Transverse colon (tissue), 4 donors: ENCODE data around the gene PLCB2. TPM values are rescaled to one million over a fixed set of nuclear protein-coding genes. Genes with fewer than 3 reads are reported as not detected.

Experiments used
- DNase-seq: peaks from one replicate; pipeline ENCODE4 v3.0.0-alpha.2; 2019
- H3K27ac ChIP-seq, 4 donors: fragments of 200-600 bp; sonication (generic); 2 replicates each; pipeline ENCODE4 v1.5.1; 2016 to 2018; ENCODE audit warnings: inconsistent platforms in 4 of 4
- H3K27me3 ChIP-seq: fragments of 200-600 bp; sonication (generic); 2 replicates; pipeline ENCODE4 v1.5.1; 2017; ENCODE audit warnings: inconsistent platforms
- H3K36me3 ChIP-seq, 4 donors: fragments of 200-600 bp; sonication (generic); 2 replicates each; pipeline ENCODE4 v1.5.1; 2017 to 2019; ENCODE audit warnings: inconsistent platforms in 4 of 4
- H3K4me1 ChIP-seq, 4 donors: fragments of 200-600 bp; sonication (generic); 2 replicates each; pipeline ENCODE4 v1.5.1; 2017 to 2020; ENCODE audit warnings: inconsistent platforms in 4 of 4
- H3K4me3 ChIP-seq, 4 donors: fragments of 200-600 bp; sonication (generic); 1 replicate in 1 of 4; 2 replicates in 3 of 4; pipeline versions ENCODE4 v1.5.1 to v1.6.1; 2017 to 2019; ENCODE audit warnings: inconsistent platforms in 4 of 4
- H3K9me3 ChIP-seq, 2 donors: fragments of 200-600 bp; sonication (generic); 2 replicates each; pipeline ENCODE4 v1.5.1; 2017 to 2019; ENCODE audit warnings: inconsistent platforms in 2 of 2
- EP300 ChIP-seq: sonication (generic); formaldehyde crosslinking; IDR thresholded peaks from one replicate; pipeline ENCODE4 v1.6.1; 2017; ENCODE audit warnings: antibody characterized with exemption, low read depth
- POLR2A ChIP-seq: fragments of 450-650 bp; IDR thresholded peaks from one replicate; pipeline ENCODE4 v1.6.1; 2016; ENCODE audit warnings: antibody characterized with exemption, mild to moderate bottlenecking, moderate library complexity
- POLR2AphosphoS5 ChIP-seq, 3 donors: sonication (generic); formaldehyde crosslinking; IDR thresholded peaks; one replicate each; pipeline ENCODE4 v1.6.1; 2016; ENCODE audit warnings: antibody characterized with exemption in 3 of 3
- WGBS, 2 donors: methylation state at CpG; one replicate each; pipeline ENCODE4 v1.1.5; 2018; ENCODE audit warnings: low coverage in 1 of 2; 5-methylcytosine and 5-hydroxymethylcytosine counted together
- in situ Hi-C, 4 donors: fragments of 200-750 bp; cut with MboI; loops; one replicate each; pipeline versions ENCODE4 v1.15.0 to v1.15.1; 2017; ENCODE audit warnings: low sequenced_read_pairs in 3 of 4, low pct_ligation_motif_present in 1 of 4, low pct_unique_long_range_greater_than_20kb in 1 of 4
- intact Hi-C: fragments of 100-400 bp; cut with DNase I; formaldehyde crosslinking; loops from one replicate; pipeline ENCODE4 v1.15.1; 2023; ENCODE audit warnings: low total_unique reads
- total RNA-seq, 4 donors: library from RNA; depleted of rRNA; stranded (reverse); fragments of >200 nt; gene quantifications; one replicate each; pipeline ENCODE4 v1.1.0, GENCODE V29; 2016
- TF ChIP-seq, protein P1 (sequence below), 5 experiments: fragments of 200-600 bp in 3 of 5; fragments of 450-650 bp in 2 of 5; sonication (generic) in 3 of 5; IDR thresholded peaks; 1 replicate in 2 of 5; 2 replicates in 3 of 5; pipeline ENCODE4 v1.5.1; 2016 to 2017; ENCODE audit warnings: antibody characterized with exemption in 5 of 5, inconsistent platforms in 3 of 5, mild to moderate bottlenecking in 2 of 5, moderate library complexity in 1 of 5

Gene PLCB2
- total RNA-seq, 4 donors from 2014 or later: 5.5 to 143 (median 12.0) TPM

DNA sequence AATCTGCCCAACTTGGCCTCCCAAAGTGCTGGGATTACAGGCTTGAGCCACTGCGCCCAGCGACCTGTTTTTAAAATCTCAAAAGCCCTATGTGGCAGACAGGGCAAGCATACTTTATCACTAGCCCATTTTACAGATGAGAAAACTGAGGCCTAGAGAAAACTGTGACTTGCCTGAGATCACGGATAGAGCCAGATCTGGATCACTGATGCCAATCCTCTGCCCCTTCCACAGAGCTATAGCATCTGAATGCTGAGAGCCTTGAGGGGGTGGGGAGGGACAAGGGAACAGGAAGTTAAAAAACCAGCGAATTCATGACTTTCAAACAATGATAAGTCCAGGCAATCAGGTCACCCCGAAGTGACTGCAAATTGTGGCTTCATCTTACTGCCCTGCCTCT, 32.2 kb downstream of the PLCB2 start:
- DNase-seq: no peak
- H3K27me3 ChIP-seq: peaks cover 18% of the 10 kb centered on the region
- no peak overlapping the region for H3K4me3 ChIP-seq
- no peaks in the 10 kb centered on the region for H3K36me3 ChIP-seq
- in situ Hi-C loops: loop anchor here in 3 of 4 donors (10.0 kb wide), 1 partner anchor 231 kb away; no protein-coding TSS in a partner anchor
- intact Hi-C loops: loop anchor here (2.0 kb wide), 1 partner anchor 57 kb away; no protein-coding TSS in a partner anchor
- no peaks in the 10 kb centered on the region for H3K9me3 ChIP-seq
- no peak overlapping the region for H3K27ac ChIP-seq
- TF ChIP-seq POLR2A: no peak
- no peak for TF ChIP-seq EP300
- TF ChIP-seq, protein P1, sequence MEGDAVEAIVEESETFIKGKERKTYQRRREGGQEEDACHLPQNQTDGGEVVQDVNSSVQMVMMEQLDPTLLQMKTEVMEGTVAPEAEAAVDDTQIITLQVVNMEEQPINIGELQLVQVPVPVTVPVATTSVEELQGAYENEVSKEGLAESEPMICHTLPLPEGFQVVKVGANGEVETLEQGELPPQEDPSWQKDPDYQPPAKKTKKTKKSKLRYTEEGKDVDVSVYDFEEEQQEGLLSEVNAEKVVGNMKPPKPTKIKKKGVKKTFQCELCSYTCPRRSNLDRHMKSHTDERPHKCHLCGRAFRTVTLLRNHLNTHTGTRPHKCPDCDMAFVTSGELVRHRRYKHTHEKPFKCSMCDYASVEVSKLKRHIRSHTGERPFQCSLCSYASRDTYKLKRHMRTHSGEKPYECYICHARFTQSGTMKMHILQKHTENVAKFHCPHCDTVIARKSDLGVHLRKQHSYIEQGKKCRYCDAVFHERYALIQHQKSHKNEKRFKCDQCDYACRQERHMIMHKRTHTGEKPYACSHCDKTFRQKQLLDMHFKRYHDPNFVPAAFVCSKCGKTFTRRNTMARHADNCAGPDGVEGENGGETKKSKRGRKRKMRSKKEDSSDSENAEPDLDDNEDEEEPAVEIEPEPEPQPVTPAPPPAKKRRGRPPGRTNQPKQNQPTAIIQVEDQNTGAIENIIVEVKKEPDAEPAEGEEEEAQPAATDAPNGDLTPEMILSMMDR (IDR thresholded peaks at IDR 0.05): no peak
- peaks cover 0 to 10% (median 8%) of the 10 kb centered on the region in 4 donors for H3K4me1 ChIP-seq
- 80% methylated on average over 5 of the region's 5 CpGs; no CpG with 5 or more reads in 1 of the 2 donors for WGBS, 2 donors

DNA sequence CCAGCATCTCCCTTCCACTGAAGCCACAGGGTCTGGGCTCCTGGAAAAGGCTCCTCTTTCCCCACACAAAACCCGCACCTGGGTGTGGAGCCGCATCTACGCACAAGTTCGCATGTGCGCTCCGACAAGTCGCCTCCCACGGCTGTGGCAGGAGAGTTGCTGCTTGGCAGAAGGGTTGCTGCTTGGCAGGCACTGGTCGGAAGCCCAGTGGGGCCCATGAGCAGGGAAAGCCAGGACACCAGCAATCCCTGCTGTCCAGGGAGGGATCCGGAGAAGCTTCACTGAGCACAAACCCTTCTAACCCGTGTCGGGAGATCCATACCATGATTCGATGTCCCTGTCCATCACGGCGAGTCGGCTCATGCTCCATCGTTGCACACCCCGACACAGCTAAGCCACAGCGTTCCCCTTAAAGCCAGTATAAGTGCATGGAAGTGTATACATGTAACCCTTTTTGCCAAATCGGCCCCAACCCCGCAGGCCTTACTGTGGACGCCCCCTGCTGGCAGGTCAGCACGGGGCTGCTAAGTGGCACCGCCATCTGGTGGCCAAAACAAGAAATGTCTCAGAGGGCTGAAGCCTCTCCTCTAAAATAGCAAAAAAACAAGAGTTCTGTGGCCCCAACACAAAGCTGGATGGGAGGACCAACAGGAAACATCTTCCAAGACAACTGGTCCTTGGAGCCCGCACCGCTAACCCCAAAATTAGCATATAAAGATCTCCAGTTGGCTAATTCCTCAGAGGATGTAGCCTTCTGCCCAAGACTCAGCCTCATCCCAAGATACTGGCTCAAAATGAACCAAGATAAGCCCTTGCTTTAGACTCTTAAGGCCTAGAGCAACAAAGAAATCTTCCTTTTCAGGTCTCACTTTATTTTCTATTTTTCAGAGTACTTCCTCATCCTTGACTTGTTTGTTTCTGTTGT, 33.1 kb downstream of the PLCB2 start:
- 0 to 55% methylated on average over 4 to 26 of the region's 26 CpGs for WGBS, 2 donors
- H3K4me1 ChIP-seq: peaks cover 0 to 5% (median 3%) of the 10 kb centered on the region in 4 donors
- TF ChIP-seq EP300: no peak
- TF ChIP-seq, protein P1 (IDR thresholded peaks at IDR 0.05): peak; percentile 100
- in situ Hi-C loops (loop anchor here (5.0 to 25.0 kb wide), 4 partner anchors 52 to 237 kb away; partner anchors contain the start of gene SRP14 (in 1 of the 4)), intact Hi-C loops (loop anchor here (2.0 kb wide), 1 partner anchor 56 kb away; no protein-coding TSS in a partner anchor)
- H3K27me3 ChIP-seq: peaks cover 9% of the 10 kb centered on the region
- DNase-seq: peak; percentile 86
- no peaks in the 10 kb centered on the region for H3K36me3 ChIP-seq
- H3K27ac ChIP-seq: no peak overlapping the region
- H3K9me3 ChIP-seq: no peaks in the 10 kb centered on the region
- no peak overlapping the region for H3K4me3 ChIP-seq

DNA sequence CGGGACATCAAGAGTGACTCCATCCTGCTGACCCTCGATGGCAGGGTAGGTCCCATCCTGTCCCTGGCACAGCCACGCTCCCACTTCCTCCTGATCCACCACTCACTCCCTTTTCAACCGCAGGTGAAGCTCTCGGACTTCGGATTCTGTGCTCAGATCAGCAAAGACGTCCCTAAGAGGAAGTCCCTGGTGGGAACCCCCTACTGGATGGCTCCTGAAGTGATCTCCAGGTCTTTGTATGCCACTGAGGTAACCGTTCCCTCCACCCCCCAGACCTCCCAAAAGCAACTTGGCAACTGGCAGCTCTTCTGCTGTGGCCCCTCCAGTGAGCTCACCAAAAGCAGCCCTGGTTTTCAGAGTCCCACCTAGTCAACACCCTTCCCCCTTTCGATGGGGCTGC, 34.3 kb downstream of the PLCB2 start:
- Histone ChIP-seq H3K27me3 (peaks cover 7% of the 10 kb centered on the region), H3K36me3 (no peaks in the 10 kb centered on the region), H3K4me3 (no peak overlapping the region), H3K27ac (no peak overlapping the region), H3K9me3 (no peaks in the 10 kb centered on the region), H3K4me1 (no peaks in the 10 kb centered on the region)
- intact Hi-C loops: no loop called here
- TF ChIP-seq POLR2AphosphoS5 (IDR thresholded peaks at IDR 0.05): no peak
- no peak for TF ChIP-seq EP300
- TF ChIP-seq POLR2A: no peak
- TF ChIP-seq, protein P1 (IDR thresholded peaks at IDR 0.05): no peak
- in situ Hi-C loops: loop anchor here (5.0 to 25.0 kb wide), 4 partner anchors 51 to 236 kb away; partner anchors contain the start of gene SRP14 (in 1 of the 4)
- no peak for DNase-seq
- 90% methylated on average over 9 of the region's 9 CpGs; no CpG with 5 or more reads in 1 of the 2 donors for WGBS, 2 donors

DNA sequence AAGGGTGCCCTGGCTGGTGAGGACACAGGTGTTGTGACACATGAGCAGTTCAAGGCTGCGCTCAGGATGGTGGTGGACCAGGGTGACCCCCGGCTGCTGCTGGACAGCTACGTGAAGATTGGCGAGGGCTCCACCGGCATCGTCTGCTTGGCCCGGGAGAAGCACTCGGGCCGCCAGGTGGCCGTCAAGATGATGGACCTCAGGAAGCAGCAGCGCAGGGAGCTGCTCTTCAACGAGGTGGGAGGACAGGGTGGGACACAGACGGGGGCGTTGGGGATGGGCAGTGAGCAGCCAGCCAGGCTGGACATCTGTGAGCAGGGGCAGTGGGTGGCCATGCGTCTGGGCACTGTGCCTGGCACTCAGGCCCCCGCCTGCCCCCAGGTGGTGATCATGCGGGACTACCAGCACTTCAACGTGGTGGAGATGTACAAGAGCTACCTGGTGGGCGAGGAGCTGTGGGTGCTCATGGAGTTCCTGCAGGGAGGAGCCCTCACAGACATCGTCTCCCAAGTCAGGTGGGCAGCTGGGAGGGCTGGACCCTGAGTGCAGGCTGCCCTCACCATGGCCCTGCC, 35.2 kb downstream of the PLCB2 start:
- no peak for TF ChIP-seq EP300
- TF ChIP-seq, protein P1 (IDR thresholded peaks at IDR 0.05): peak in 2 of 5 experiments; percentile 18 to 19
- Histone ChIP-seq H3K4me3 (no peak overlapping the region), H3K27ac (no peak overlapping the region), H3K4me1 (no peaks in the 10 kb centered on the region), H3K9me3 (no peaks in the 10 kb centered on the region), H3K27me3 (peaks cover 2% of the 10 kb centered on the region), H3K36me3 (no peaks in the 10 kb centered on the region)
- in situ Hi-C loops (loop anchor here (5.0 to 25.0 kb wide), 4 partner anchors 50 to 235 kb away; partner anchors contain the start of gene SRP14 (in 1 of the 4)), intact Hi-C loops (no loop called here)
- WGBS, 2 donors: 81% methylated on average over 15 of the region's 20 CpGs; no CpG with 5 or more reads in 1 of the 2 donors
- DNase-seq: no peak
